GM12878 (cell line): Measurements from ENCODE around the gene TMC7. TPM values are rescaled to one million over a fixed set of nuclear protein-coding genes. Genes with fewer than 3 reads are reported as not detected.

Source experiments
- ATAC-seq: fragments of 200-7000 bp; cut with Tn5 transposase; 3 replicates; pipeline ENCODE4 v1.9.1; 2020; ENCODE audit warnings: mild to moderate bottlenecking, moderate library complexity
- BruUV-seq: library from RNA; stranded (reverse); fragments of 400-500 nt; replicated peaks from 2 replicates; lab custom pipeline; 2021; lab: Mats Ljungman, UMichigan
- CTCF ChIA-PET: fragments of 300-600 bp; sonication (Branson Sonifier 250); formaldehyde crosslinking; extraction: SDS; loops from one replicate; lab custom pipeline; 2021; ENCODE audit warnings: inconsistent platforms; lab: Yijun Ruan, JAX
- POLR2A ChIA-PET: fragments of 350-600 bp; formaldehyde crosslinking; extraction: SDS; loops from one replicate; lab custom pipeline; 2021; ENCODE audit warnings: inconsistent platforms; lab: Charles Lee
- RAD21 ChIA-PET: fragments of 300-600 bp; sonication (Branson Sonifier 250); formaldehyde crosslinking; loops from one replicate; lab custom pipeline; 2023; ENCODE audit warnings: antibody characterized with exemption; ENCODE audit not compliant: unreplicated experiment; lab: Charles Lee
- SMC1A ChIA-PET: fragments of 300-600 bp; sonication (Branson Sonifier 250); formaldehyde crosslinking; loops from one replicate; lab custom pipeline; 2023; ENCODE audit not compliant: unreplicated experiment, uncharacterized antibody; lab: Charles Lee
- DNase-seq: peaks from one replicate; pipeline ENCODE4 v3.0.0-alpha.2; 2011; ENCODE audit warnings: low read depth, low spot score
- FAIRE-seq: peaks from 3 replicates; lab custom pipeline; 2011; peaks lifted over from hg19 to GRCh38; lab: Jason Lieb, UNC
- H2AFZ ChIP-seq: 2 replicates; pipeline ENCODE4 v1.6.0; 2011; ENCODE audit warnings: low read depth, low read length, control low read depth; ENCODE audit not compliant: control insufficient read depth
- H3K27ac ChIP-seq: 2 replicates; pipeline ENCODE4 v1.5.1; 2011; ENCODE audit warnings: control low read depth; ENCODE audit not compliant: control insufficient read depth, insufficient read depth
- H3K27me3 ChIP-seq, 2 experiments: replicated peaks in 1 of 2; 2 replicates each; pipeline versions ENCODE4 v1.6.0 to v1.6.1; 2011; ENCODE audit warnings: low read length in 1 of 2; ENCODE audit not compliant: control insufficient read depth in 2 of 2, insufficient read depth in 2 of 2
- H3K36me3 ChIP-seq, 2 experiments: 2 replicates each; pipeline ENCODE4 v1.5.1; 2011; ENCODE audit warnings: low read length in 1 of 2; ENCODE audit not compliant: control insufficient read depth in 2 of 2, insufficient read depth in 2 of 2
- H3K4me1 ChIP-seq: 2 replicates; pipeline ENCODE4 v1.6.1; 2011; ENCODE audit warnings: mild to moderate bottlenecking, low read length, moderate library complexity, mixed read lengths; ENCODE audit not compliant: control insufficient read depth, insufficient read depth
- H3K4me2 ChIP-seq: 2 replicates; pipeline ENCODE4 v1.6.0; 2011; ENCODE audit warnings: control low read depth; ENCODE audit not compliant: control insufficient read depth, insufficient read depth
- H3K4me3 ChIP-seq: fragments of 200-600 bp; sonication (generic); 2 replicates; pipeline ENCODE4 v1.5.1; 2016
- H3K79me2 ChIP-seq: 2 replicates; pipeline ENCODE4 v1.6.0; 2011; ENCODE audit warnings: low read length; ENCODE audit not compliant: control insufficient read depth, insufficient read depth
- H3K9ac ChIP-seq: 2 replicates; pipeline ENCODE4 v1.8.0; 2011; ENCODE audit warnings: low read length, control low read depth, mixed read lengths; ENCODE audit not compliant: control insufficient read depth, insufficient read depth
- H3K9me3 ChIP-seq: replicated peaks from 3 replicates; pipeline ENCODE4 v1.5.1; 2011; ENCODE audit warnings: mild to moderate bottlenecking, low read length; ENCODE audit not compliant: control insufficient read depth, insufficient read depth
- H4K20me1 ChIP-seq: 2 replicates; pipeline ENCODE4 v1.6.0; 2011; ENCODE audit not compliant: control insufficient read depth, insufficient read depth
- BCL11A ChIP-seq: IDR thresholded peaks from 2 replicates; pipeline ENCODE4 v1.6.1; 2011; ENCODE audit warnings: low read depth, low read length
- POLR2AphosphoS5 ChIP-seq: IDR thresholded peaks from 2 replicates; pipeline ENCODE4 v1.6.1; 2011; ENCODE audit warnings: mild to moderate bottlenecking, low read length, inconsistent platforms
- SIN3A ChIP-seq: IDR thresholded peaks from 2 replicates; pipeline ENCODE4 v1.6.1; 2012; ENCODE audit warnings: low read depth, low read length, improper control_type of control experiment
- ZNF24 ChIP-seq: fragments of 450-650 bp; IDR thresholded peaks from 2 replicates; pipeline ENCODE4 v1.6.1; 2017; ENCODE audit warnings: antibody characterized with exemption, mild to moderate bottlenecking
- WGBS: methylation state at CpG from one replicate; pipeline ENCODE4 v1.1.6; 2016; ENCODE audit warnings: low lambda C conversion rate; ENCODE audit not compliant: insufficient replicate concordance, insufficient coverage; ENCODE audit errors: missing lambda C conversion rate; 5-methylcytosine and 5-hydroxymethylcytosine counted together
- in situ Hi-C: fragments of 300-500 bp; cut with MboI; formaldehyde crosslinking; loops from 9 replicates; pipeline ENCODE4 v1.14.3; 2018; ENCODE audit warnings: mixed read lengths
- intact Hi-C: fragments of 100-400 bp; cut with micrococcal nuclease; formaldehyde crosslinking; loops from one replicate; pipeline ENCODE4 v1.14.2; 2022; ENCODE audit not compliant: unreplicated experiment
- polyA plus RNA-seq, 11 experiments: library from polyadenylated mRNA; depleted of rRNA in 4 of 11; unstranded in 6 of 11; stranded (reverse) in 5 of 11; fragments of >200 nt; fragmentation: Nextera tagmentation in 4 of 11; fragmentation: Illumina TruSeq in 1 of 11; extraction: Ambion mirVana in 4 of 11; extraction: Trizol in 1 of 11; gene quantifications; 1 replicate in 1 of 11; 2 replicates in 10 of 11; pipeline versions ENCODE4 v1.2.1 to v1.2.3, GENCODE V29; 2011 to 2016; ENCODE audit warnings: inconsistent platforms in 2 of 11, missing spikeins in 2 of 11, low read depth in 1 of 11
- total RNA-seq, 4 experiments: library from RNA; depleted of rRNA in 3 of 4; stranded (reverse); fragments of >200 nt in 3 of 4; fragmentation: Illumina TruSeq in 1 of 4; extraction: Trizol in 1 of 4; gene quantifications; 2 replicates each; pipeline versions ENCODE4 v1.2.1 to v1.2.3, GENCODE V29; 2013 to 2021
- TF ChIP-seq, protein P1 (sequence below): fragments of 450-650 bp; IDR thresholded peaks from 2 replicates; pipeline ENCODE4 v1.6.1; 2017; ENCODE audit warnings: antibody characterized with exemption, mild to moderate bottlenecking, moderate library complexity
- TF ChIP-seq, protein P2 (sequence below): fragments of 450-650 bp; formaldehyde crosslinking; IDR thresholded peaks from 2 replicates; pipeline ENCODE4 v1.4.0; 2020; ENCODE audit warnings: mild to moderate bottlenecking, moderate library complexity
- TF ChIP-seq, protein P3 (sequence below): fragments of 150-350 bp; IDR thresholded peaks from 2 replicates; pipeline ENCODE4 v1.6.1; 2016; ENCODE audit warnings: low read depth, low read length
- TF ChIP-seq, protein P4 (sequence below): IDR thresholded peaks from 2 replicates; pipeline ENCODE4 v1.6.1; 2012; ENCODE audit warnings: low read depth, low read length, improper control_type of control experiment

The TMC7 gene
- total and polyA plus RNA-seq, 10 of the 15 experiments (the other 5 are each of a cell fraction or from before 2014, with no cell fraction given), result 0.15 TPM; not detected in 9

DNA sequence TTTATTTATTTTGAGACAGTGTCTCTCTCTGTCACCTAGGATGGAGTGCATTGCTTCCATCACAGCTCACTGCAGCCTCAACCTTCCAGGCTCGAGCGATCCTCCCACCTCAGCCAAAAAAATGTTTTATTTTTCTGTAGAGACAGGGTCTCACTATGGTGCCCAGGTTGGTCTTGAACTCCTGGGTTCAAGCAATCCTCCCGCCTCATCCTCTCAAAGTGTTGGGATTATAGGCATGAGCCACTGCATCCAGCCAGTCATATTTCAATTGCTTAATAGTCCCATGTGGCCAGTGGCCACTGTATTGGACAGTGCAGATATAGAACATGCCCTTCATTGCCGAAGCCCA is 15.3 kb downstream of the TMC7 start (continued):
- TF ChIP-seq, protein P1, sequence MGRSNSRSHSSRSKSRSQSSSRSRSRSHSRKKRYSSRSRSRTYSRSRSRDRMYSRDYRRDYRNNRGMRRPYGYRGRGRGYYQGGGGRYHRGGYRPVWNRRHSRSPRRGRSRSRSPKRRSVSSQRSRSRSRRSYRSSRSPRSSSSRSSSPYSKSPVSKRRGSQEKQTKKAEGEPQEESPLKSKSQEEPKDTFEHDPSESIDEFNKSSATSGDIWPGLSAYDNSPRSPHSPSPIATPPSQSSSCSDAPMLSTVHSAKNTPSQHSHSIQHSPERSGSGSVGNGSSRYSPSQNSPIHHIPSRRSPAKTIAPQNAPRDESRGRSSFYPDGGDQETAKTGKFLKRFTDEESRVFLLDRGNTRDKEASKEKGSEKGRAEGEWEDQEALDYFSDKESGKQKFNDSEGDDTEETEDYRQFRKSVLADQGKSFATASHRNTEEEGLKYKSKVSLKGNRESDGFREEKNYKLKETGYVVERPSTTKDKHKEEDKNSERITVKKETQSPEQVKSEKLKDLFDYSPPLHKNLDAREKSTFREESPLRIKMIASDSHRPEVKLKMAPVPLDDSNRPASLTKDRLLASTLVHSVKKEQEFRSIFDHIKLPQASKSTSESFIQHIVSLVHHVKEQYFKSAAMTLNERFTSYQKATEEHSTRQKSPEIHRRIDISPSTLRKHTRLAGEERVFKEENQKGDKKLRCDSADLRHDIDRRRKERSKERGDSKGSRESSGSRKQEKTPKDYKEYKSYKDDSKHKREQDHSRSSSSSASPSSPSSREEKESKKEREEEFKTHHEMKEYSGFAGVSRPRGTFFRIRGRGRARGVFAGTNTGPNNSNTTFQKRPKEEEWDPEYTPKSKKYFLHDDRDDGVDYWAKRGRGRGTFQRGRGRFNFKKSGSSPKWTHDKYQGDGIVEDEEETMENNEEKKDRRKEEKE, result no peak

DNA sequence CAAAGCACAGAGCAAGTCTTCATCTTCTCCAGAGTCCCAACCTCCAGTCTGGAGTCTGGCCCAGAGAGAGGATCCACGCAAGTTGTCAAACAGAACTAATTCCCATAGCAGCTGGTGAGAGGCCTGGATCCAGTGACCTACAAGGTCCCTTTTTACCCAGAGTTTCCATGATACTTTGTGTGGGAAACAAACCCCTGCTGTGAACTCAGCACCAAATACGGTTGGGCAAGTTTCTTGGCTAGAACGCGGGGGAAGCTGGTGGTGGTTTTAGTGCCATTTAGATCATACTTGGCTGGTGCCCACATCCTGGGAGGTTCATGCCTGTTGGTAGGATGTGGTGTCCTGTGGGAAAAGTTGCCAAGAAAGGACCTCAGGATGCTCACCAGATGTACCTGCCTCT is 18.1 kb downstream of the TMC7 start:
- intact Hi-C loops (no loop called here), in situ Hi-C loops (no loop called here)
- SMC1A ChIA-PET, result no interaction called here
- Histone ChIP-seq H3K4me2 (no peak overlapping the region), H3K27ac (no peak overlapping the region), H3K9ac (no peak overlapping the region), H3K9me3 (no peaks in the 10 kb centered on the region), H3K4me1 (no peaks in the 10 kb centered on the region), H4K20me1 (no peaks in the 10 kb centered on the region), H3K4me3 (no peak overlapping the region), H2AFZ (no peak overlapping the region), H3K79me2 (no peaks in the 10 kb centered on the region), H3K27me3 (no peaks in the 10 kb centered on the region; a peak in 1 of 4 replicates), H3K36me3 (no peaks in the 10 kb centered on the region)
- POLR2A ChIA-PET, result no interaction called here
- RAD21 ChIA-PET, result no interaction called here
- ATAC-seq (no peak), FAIRE-seq (no peak), DNase-seq (no peak)
- no peak for TF ChIP-seq POLR2AphosphoS5
- no peak for TF ChIP-seq BCL11A
- TF ChIP-seq, protein P2, sequence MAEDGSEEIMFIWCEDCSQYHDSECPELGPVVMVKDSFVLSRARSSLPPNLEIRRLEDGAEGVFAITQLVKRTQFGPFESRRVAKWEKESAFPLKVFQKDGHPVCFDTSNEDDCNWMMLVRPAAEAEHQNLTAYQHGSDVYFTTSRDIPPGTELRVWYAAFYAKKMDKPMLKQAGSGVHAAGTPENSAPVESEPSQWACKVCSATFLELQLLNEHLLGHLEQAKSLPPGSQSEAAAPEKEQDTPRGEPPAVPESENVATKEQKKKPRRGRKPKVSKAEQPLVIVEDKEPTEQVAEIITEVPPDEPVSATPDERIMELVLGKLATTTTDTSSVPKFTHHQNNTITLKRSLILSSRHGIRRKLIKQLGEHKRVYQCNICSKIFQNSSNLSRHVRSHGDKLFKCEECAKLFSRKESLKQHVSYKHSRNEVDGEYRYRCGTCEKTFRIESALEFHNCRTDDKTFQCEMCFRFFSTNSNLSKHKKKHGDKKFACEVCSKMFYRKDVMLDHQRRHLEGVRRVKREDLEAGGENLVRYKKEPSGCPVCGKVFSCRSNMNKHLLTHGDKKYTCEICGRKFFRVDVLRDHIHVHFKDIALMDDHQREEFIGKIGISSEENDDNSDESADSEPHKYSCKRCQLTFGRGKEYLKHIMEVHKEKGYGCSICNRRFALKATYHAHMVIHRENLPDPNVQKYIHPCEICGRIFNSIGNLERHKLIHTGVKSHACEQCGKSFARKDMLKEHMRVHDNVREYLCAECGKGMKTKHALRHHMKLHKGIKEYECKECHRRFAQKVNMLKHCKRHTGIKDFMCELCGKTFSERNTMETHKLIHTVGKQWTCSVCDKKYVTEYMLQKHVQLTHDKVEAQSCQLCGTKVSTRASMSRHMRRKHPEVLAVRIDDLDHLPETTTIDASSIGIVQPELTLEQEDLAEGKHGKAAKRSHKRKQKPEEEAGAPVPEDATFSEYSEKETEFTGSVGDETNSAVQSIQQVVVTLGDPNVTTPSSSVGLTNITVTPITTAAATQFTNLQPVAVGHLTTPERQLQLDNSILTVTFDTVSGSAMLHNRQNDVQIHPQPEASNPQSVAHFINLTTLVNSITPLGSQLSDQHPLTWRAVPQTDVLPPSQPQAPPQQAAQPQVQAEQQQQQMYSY, result no peak
- no peak for TF ChIP-seq ZNF24
- no peak for TF ChIP-seq SIN3A
- TF ChIP-seq, protein P3, sequence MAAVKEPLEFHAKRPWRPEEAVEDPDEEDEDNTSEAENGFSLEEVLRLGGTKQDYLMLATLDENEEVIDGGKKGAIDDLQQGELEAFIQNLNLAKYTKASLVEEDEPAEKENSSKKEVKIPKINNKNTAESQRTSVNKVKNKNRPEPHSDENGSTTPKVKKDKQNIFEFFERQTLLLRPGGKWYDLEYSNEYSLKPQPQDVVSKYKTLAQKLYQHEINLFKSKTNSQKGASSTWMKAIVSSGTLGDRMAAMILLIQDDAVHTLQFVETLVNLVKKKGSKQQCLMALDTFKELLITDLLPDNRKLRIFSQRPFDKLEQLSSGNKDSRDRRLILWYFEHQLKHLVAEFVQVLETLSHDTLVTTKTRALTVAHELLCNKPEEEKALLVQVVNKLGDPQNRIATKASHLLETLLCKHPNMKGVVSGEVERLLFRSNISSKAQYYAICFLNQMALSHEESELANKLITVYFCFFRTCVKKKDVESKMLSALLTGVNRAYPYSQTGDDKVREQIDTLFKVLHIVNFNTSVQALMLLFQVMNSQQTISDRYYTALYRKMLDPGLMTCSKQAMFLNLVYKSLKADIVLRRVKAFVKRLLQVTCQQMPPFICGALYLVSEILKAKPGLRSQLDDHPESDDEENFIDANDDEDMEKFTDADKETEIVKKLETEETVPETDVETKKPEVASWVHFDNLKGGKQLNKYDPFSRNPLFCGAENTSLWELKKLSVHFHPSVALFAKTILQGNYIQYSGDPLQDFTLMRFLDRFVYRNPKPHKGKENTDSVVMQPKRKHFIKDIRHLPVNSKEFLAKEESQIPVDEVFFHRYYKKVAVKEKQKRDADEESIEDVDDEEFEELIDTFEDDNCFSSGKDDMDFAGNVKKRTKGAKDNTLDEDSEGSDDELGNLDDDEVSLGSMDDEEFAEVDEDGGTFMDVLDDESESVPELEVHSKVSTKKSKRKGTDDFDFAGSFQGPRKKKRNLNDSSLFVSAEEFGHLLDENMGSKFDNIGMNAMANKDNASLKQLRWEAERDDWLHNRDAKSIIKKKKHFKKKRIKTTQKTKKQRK, result no peak
- TF ChIP-seq, protein P4, sequence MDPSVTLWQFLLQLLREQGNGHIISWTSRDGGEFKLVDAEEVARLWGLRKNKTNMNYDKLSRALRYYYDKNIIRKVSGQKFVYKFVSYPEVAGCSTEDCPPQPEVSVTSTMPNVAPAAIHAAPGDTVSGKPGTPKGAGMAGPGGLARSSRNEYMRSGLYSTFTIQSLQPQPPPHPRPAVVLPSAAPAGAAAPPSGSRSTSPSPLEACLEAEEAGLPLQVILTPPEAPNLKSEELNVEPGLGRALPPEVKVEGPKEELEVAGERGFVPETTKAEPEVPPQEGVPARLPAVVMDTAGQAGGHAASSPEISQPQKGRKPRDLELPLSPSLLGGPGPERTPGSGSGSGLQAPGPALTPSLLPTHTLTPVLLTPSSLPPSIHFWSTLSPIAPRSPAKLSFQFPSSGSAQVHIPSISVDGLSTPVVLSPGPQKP, result no peak
- BruUV-seq, result no TSS peak
- CTCF ChIA-PET, result no interaction called here
- WGBS, result 78% methylated on average over 4 of the region's 4 CpGs
